HEK293 (cell line): ENCODE results near the gene FRAS1.

Source experiments
- CTCF ChIA-PET: fragments of 350-600 bp; formaldehyde crosslinking; extraction: SDS; loops from one replicate; lab custom pipeline; 2021; ENCODE audit warnings: antibody characterized with exemption; lab: Yijun Ruan, JAX
- POLR2A ChIA-PET: fragments of 300-600 bp; formaldehyde crosslinking; extraction: SDS; loops from one replicate; lab custom pipeline; 2020; ENCODE audit warnings: antibody characterized with exemption, inconsistent platforms; lab: Yijun Ruan, JAX
- H3K27ac ChIP-seq: fragments of 200-500 bp; sonication (Bioruptor generic); 2 replicates; pipeline ENCODE4 v1.5.1; 2014; ENCODE audit warnings: low read depth, low read length, control low read depth, inconsistent platforms; ENCODE audit errors: extremely low read depth
- H3K36me3 ChIP-seq, 2 experiments: fragments of 200-500 bp in 1 of 2; sonication (Bioruptor generic) in 1 of 2; 1 replicate in 1 of 2; 2 replicates in 1 of 2; pipeline ENCODE4 v1.5.1; 2014 to 2017; ENCODE audit warnings: inconsistent platforms in 2 of 2, low read length in 2 of 2; ENCODE audit not compliant: control insufficient read depth in 2 of 2, insufficient read depth in 1 of 2
- H3K4me1 ChIP-seq: fragments of 200-500 bp; sonication (Bioruptor generic); 2 replicates; pipeline ENCODE4 v1.5.1; 2014; ENCODE audit warnings: mild to moderate bottlenecking, low read length, inconsistent platforms; ENCODE audit not compliant: control insufficient read depth, insufficient read depth
- H3K4me3 ChIP-seq: 2 replicates; pipeline ENCODE4 v1.5.1; 2011; ENCODE audit warnings: low read depth, mild to moderate bottlenecking, control low read depth, low read length, moderate library complexity
- H3K9me3 ChIP-seq: fragments of 200-500 bp; sonication (Bioruptor generic); 2 replicates; pipeline ENCODE4 v1.5.1; 2014; ENCODE audit warnings: low read depth, low read length, inconsistent platforms; ENCODE audit not compliant: control insufficient read depth, insufficient read depth
- BCL6B ChIP-seq: fragments of 450-650 bp; formaldehyde crosslinking; IDR thresholded peaks from 2 replicates; pipeline ENCODE4 v1.5.1; 2017; ENCODE audit warnings: missing biosample characterization, missing genetic modification characterization
- HOXC10 ChIP-seq: sonication (generic); formaldehyde crosslinking; IDR thresholded peaks from 2 replicates; pipeline ENCODE4 v1.8.1; 2023; ENCODE audit warnings: mild to moderate bottlenecking, missing genetic modification reagents
- MYNN ChIP-seq: fragments of 450-650 bp; formaldehyde crosslinking; IDR thresholded peaks from 2 replicates; pipeline ENCODE4 v1.5.1; 2016; ENCODE audit warnings: missing biosample characterization, missing genetic modification characterization, borderline replicate concordance
- PBX3 ChIP-seq: sonication (generic); formaldehyde crosslinking; IDR thresholded peaks from 2 replicates; pipeline ENCODE4 v1.8.1; 2022; ENCODE audit warnings: mild to moderate bottlenecking, moderate library complexity, missing genetic modification reagents
- PRDM10 ChIP-seq: fragments of 450-650 bp; formaldehyde crosslinking; IDR thresholded peaks from 2 replicates; pipeline ENCODE4 v1.5.1; 2016; ENCODE audit warnings: missing biosample characterization, missing genetic modification characterization
- SCRT1 ChIP-seq: fragments of 450-650 bp; formaldehyde crosslinking; IDR thresholded peaks from 2 replicates; pipeline ENCODE4 v1.5.1; 2016; ENCODE audit warnings: missing biosample characterization, missing genetic modification characterization, borderline replicate concordance
- SETDB1 ChIP-seq: IDR thresholded peaks from one replicate; pipeline ENCODE4 v1.6.1; 2017; ENCODE audit warnings: mild to moderate bottlenecking, low read length, moderate library complexity, mixed read lengths; ENCODE audit not compliant: insufficient read length
- ZBTB7A ChIP-seq: fragments of 450-650 bp; formaldehyde crosslinking; IDR thresholded peaks from 2 replicates; pipeline ENCODE4 v1.5.1; 2016; ENCODE audit warnings: low read depth, missing biosample characterization, missing genetic modification characterization
- ZFP41 ChIP-seq: fragments of 450-650 bp; formaldehyde crosslinking; IDR thresholded peaks from 2 replicates; pipeline ENCODE4 v1.5.1; 2016; ENCODE audit warnings: missing biosample characterization, missing genetic modification characterization, borderline replicate concordance
- ZNF202 ChIP-seq: fragments of 450-650 bp; formaldehyde crosslinking; IDR thresholded peaks from 2 replicates; pipeline ENCODE4 v1.5.1; 2016; ENCODE audit warnings: missing biosample characterization, missing genetic modification characterization, borderline replicate concordance
- ZNF221 ChIP-seq: fragments of 450-650 bp; formaldehyde crosslinking; IDR thresholded peaks from 2 replicates; pipeline ENCODE4 v1.5.1; 2017; ENCODE audit warnings: missing biosample characterization, missing genetic modification characterization, borderline replicate concordance
- ZNF239 ChIP-seq: fragments of 450-650 bp; formaldehyde crosslinking; IDR thresholded peaks from 2 replicates; pipeline ENCODE4 v1.5.1; 2016; ENCODE audit warnings: missing biosample characterization, missing genetic modification characterization
- ZNF521 ChIP-seq: fragments of 450-650 bp; formaldehyde crosslinking; IDR thresholded peaks from 2 replicates; pipeline ENCODE4 v1.5.1; 2017; ENCODE audit warnings: missing biosample characterization, mild to moderate bottlenecking, missing genetic modification characterization
- ZNF561 ChIP-seq: fragments of 450-650 bp; IDR thresholded peaks from 2 replicates; pipeline ENCODE4 v1.5.1; 2018; ENCODE audit warnings: missing biosample characterization, missing genetic modification characterization, borderline replicate concordance
- ZNF830 ChIP-seq: fragments of 450-650 bp; IDR thresholded peaks from 2 replicates; pipeline ENCODE4 v1.5.0; 2018; ENCODE audit warnings: missing biosample characterization, missing genetic modification characterization, low read depth, mild to moderate bottlenecking, moderate library complexity
- ZSCAN18 ChIP-seq: fragments of 450-650 bp; formaldehyde crosslinking; IDR thresholded peaks from 2 replicates; pipeline ENCODE4 v1.5.1; 2016; ENCODE audit warnings: missing biosample characterization, missing genetic modification characterization
- ZSCAN23 ChIP-seq: fragments of 450-650 bp; formaldehyde crosslinking; IDR thresholded peaks from 2 replicates; pipeline ENCODE4 v1.5.1; 2016; ENCODE audit warnings: missing biosample characterization, missing genetic modification characterization
- TF ChIP-seq, protein P1 (sequence below): fragments of 450-650 bp; formaldehyde crosslinking; IDR thresholded peaks from 2 replicates; pipeline ENCODE4 v1.5.1; 2016; ENCODE audit warnings: missing biosample characterization, missing genetic modification characterization
- TF ChIP-seq, protein P2 (sequence below): fragments of 450-650 bp; formaldehyde crosslinking; IDR thresholded peaks from 2 replicates; pipeline ENCODE4 v1.5.1; 2016; ENCODE audit warnings: missing biosample characterization, missing genetic modification characterization, low read depth

The FRAS1 gene

DNA sequence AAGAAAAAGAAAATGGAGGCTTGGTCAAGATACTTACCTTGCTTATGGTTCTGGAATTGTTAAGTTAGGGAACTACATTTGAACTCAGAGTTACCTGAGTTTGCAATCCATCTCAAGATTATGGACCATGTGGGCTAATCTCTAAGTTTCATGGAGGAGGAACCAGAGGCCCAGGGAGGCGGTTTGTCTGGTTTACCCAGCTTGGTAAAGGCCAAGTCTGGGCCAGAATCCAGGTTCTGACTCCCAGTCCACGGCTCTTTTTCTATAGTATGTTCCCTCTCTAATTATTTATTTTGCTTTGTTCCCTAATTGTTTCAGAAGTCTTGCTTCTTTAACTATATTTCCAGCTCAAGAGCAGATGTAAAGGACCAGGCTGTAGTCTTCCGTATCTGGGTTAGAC, 168.1 kb downstream of the FRAS1 start:
- ChIA-PET CTCF (no interaction called here), POLR2A (no interaction called here)
- Histone ChIP-seq H3K4me3 (no peak overlapping the region), H3K9me3 (no peaks in the 10 kb centered on the region), H3K36me3 (no peaks in the 10 kb centered on the region), H3K4me1 (no peaks in the 10 kb centered on the region), H3K27ac (no peak overlapping the region)
- no peak for TF ChIP-seq ZNF521
- no peak for TF ChIP-seq SCRT1 (tag by site-specific recombination)
- no peak for TF ChIP-seq ZNF830
- TF ChIP-seq ZSCAN18 (tag by site-specific recombination): no peak
- TF ChIP-seq BCL6B: no peak

DNA sequence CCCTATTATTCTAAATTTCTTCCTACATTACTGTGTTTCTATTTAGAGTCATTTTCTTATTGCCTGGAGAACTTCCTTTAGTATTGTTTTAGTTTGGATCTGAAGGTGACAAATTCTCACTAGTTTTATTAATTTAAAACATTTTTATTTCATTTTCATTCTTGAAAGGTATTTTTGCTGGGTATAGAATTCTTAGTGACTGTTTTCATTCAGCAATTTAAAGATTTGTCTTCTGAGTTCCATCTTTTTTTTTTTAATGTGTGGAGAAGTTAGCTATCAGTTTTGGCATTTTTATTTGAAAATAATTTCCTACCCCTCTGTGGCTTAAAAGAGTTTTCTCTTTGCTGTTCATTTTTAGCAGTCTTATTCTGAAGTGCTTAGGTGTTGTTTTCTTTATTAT, 169.2 kb downstream of the FRAS1 start:
- no peak for TF ChIP-seq ZSCAN23 (tag by site-specific recombination)
- no peak for TF ChIP-seq ZNF202 (tag by site-specific recombination)
- TF ChIP-seq SETDB1: peak; percentile 43
- TF ChIP-seq ZNF221 (tag by site-specific recombination): no peak
- no peak for TF ChIP-seq PBX3 (CRISPR knock-in tag)
- TF ChIP-seq ZNF561 (tag by site-specific recombination): no peak
- Histone ChIP-seq H3K4me3 (no peak overlapping the region), H3K36me3 (no peaks in the 10 kb centered on the region), H3K27ac (no peak overlapping the region), H3K4me1 (no peaks in the 10 kb centered on the region), H3K9me3 (no peaks in the 10 kb centered on the region)
- CTCF ChIA-PET: no interaction called here
- POLR2A ChIA-PET: no interaction called here

DNA sequence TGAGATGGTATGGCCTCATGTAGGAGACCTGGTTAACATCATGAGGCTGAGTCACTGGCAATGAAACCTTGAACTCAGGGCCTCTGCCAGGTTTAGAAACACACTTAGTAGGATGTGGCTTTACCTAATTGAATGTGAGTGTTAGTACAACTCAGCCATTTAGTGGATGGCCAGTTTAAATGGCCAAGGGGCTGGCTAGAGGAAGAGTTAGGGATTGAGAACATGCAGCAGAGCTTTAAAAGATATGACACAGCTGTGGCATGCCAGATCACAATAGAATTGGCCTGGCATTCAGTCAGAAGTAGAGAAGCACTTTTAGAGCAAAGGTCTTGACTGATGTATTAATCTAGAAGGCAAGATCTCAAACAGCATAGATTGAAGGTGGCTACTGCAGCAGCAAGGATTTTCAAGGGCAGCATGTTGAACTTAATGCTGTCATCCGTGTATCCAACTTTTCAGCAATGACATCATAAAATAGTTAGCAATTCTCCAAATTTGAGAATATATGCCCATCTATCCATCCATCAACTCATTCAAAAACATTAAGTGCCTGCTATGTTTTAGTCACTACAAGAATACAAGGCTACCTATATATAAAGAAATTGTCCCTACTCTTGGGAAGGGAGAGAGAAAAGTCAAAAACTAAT, 170.4 kb downstream of the FRAS1 start:
- CTCF ChIA-PET: no interaction called here
- POLR2A ChIA-PET: no interaction called here
- H3K27ac ChIP-seq: no peak overlapping the region

More for the DNA sequence above, 170.4 kb downstream of the FRAS1 start:
- TF ChIP-seq, protein P1, sequence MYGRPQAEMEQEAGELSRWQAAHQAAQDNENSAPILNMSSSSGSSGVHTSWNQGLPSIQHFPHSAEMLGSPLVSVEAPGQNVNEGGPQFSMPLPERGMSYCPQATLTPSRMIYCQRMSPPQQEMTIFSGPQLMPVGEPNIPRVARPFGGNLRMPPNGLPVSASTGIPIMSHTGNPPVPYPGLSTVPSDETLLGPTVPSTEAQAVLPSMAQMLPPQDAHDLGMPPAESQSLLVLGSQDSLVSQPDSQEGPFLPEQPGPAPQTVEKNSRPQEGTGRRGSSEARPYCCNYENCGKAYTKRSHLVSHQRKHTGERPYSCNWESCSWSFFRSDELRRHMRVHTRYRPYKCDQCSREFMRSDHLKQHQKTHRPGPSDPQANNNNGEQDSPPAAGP (tag by site-specific recombination): no peak
- TF ChIP-seq ZFP41 (tag by site-specific recombination) (no peak), HOXC10 (CRISPR knock-in tag) (no peak), PRDM10 (tag by site-specific recombination) (no peak), ZBTB7A (no peak), MYNN (tag by site-specific recombination) (no peak), ZNF239 (tag by site-specific recombination) (no peak)
- TF ChIP-seq, protein P2, sequence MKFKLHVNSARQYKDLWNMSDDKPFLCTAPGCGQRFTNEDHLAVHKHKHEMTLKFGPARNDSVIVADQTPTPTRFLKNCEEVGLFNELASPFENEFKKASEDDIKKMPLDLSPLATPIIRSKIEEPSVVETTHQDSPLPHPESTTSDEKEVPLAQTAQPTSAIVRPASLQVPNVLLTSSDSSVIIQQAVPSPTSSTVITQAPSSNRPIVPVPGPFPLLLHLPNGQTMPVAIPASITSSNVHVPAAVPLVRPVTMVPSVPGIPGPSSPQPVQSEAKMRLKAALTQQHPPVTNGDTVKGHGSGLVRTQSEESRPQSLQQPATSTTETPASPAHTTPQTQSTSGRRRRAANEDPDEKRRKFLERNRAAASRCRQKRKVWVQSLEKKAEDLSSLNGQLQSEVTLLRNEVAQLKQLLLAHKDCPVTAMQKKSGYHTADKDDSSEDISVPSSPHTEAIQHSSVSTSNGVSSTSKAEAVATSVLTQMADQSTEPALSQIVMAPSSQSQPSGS: peak; percentile 57; the same call in 1 of the 2 replicates
- H3K4me1 ChIP-seq: no peaks in the 10 kb centered on the region
- no peak overlapping the region for H3K4me3 ChIP-seq
- no peaks in the 10 kb centered on the region for H3K36me3 ChIP-seq
- H3K9me3 ChIP-seq: no peaks in the 10 kb centered on the region
